ENCODE measurements around the gene HLA-DRA.
"Not testable (repeated sequence)": the region's sequence is repeated elsewhere in the genome, so short reads cannot be mapped to it uniquely, and the experiment has no call there.

HLA-DRA gene

GRCh38 chr6:32459781-32460424 lies 20.2 kb downstream of the HLA-DRA start:
- TF ChIP-seq CTCF (IDR thresholded peaks at IDR 0.05; ENCODE audit: borderline replicate concordance, insufficient read depth, low read depth, low read length): no peak
- H3K4me3 ChIP-seq (ENCODE audit: low read depth, low read length): no peak overlapping the region

DNA sequence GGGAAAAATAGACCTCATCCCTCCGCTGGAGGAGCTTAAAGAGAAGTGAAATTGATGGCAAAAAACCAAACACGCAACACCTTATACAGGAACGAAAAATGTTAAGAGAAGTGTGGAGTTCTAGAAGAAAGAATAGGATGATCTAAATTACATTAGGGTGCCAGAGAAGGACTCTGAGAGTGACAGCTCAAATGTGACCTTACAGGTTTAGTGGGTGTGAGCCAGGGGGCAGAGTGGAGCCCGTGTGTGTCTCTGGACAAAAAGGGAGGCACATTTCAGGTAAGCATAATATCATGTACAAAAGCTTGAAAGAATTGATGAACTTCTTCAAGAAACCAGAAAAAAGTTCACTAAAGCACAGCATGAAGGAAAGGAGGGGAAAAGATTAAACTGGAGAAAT lies 20.8 kb downstream of the HLA-DRA start:
- no peak overlapping the region for H3K4me3 ChIP-seq (ENCODE audit: low read depth, low read length)
- no peak for TF ChIP-seq CTCF (IDR thresholded peaks at IDR 0.05; ENCODE audit: borderline replicate concordance, insufficient read depth, low read depth, low read length)

GRCh38 chr6:32461493-32461892 lies 21.8 kb downstream of the HLA-DRA start:
- TF ChIP-seq CTCF (IDR thresholded peaks at IDR 0.05; ENCODE audit: borderline replicate concordance, insufficient read depth, low read depth, low read length): no peak
- H3K4me3 ChIP-seq (ENCODE audit: low read depth, low read length): no peak overlapping the region

DNA sequence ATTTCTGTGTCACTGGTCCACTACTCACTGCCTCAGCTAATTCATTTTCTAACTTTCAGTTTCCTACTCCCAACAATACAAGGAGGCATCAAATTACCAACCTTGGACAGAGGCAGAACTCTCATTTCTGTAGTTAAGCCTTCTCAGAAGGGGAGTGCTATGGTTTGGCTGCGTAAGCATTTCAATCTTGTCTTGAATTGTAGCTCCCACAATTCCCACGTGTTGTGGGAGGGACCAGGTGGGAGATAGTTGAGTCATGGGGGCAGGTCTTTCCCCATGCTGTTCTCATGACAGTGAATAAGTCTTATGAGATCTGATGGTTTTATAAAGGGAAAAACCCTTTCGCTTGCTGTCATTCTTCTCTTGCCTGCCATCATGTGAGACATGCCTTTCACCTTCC lies 22.9 kb downstream of the HLA-DRA start:
- no peak for TF ChIP-seq CTCF (IDR thresholded peaks at IDR 0.05; ENCODE audit: borderline replicate concordance, insufficient read depth, low read depth, low read length)
- H3K4me3 ChIP-seq (ENCODE audit: low read depth, low read length): no peak overlapping the region

DNA sequence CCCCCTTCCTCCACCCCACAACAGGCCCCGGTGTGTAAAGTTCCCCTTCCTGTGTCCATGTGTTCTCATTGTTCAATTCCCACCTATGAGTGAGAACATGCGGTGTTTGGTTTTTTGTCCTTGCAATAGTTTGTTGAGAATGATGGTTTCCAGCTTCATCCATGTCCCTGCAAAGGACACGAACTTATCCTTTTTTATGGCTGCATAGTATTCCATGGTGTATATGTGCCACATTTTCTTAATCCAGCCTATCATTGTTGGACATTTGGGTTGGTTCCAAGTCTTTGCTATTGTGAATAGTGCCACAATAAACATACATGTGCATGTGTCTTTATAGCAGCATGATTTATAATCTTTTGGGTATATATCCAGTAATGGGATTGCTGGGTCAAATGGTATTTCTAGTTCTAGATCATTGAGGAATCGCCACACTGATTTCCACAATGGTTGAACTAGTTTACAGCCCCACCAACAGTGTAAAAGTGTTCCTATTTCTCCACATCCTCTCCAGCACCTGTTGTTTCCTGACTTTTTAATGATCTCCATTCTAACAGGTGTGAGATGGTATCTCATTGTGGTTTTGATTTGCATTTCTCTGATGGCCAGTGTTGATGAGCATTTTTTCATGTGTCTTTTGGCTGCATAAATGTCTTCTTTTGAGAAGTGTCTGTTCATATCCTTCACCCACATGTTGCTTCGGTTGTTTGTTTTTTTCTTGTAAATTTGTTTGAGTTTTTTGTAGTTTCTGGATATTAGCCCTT lies 28.2 kb downstream of the HLA-DRA start:
- H3K4me3 ChIP-seq (ENCODE audit: low read depth, low read length): not testable (repeated sequence)

- TF ChIP-seq CTCF (IDR thresholded peaks at IDR 0.05; ENCODE audit: borderline replicate concordance, insufficient read depth, low read depth, low read length): no peak
- no peak overlapping the region for H3K4me3 ChIP-seq (ENCODE audit: low read depth, low read length)
Measured at GRCh38 chr6:32472781-32473375, 33.2 kb downstream of the HLA-DRA start.

DNA sequence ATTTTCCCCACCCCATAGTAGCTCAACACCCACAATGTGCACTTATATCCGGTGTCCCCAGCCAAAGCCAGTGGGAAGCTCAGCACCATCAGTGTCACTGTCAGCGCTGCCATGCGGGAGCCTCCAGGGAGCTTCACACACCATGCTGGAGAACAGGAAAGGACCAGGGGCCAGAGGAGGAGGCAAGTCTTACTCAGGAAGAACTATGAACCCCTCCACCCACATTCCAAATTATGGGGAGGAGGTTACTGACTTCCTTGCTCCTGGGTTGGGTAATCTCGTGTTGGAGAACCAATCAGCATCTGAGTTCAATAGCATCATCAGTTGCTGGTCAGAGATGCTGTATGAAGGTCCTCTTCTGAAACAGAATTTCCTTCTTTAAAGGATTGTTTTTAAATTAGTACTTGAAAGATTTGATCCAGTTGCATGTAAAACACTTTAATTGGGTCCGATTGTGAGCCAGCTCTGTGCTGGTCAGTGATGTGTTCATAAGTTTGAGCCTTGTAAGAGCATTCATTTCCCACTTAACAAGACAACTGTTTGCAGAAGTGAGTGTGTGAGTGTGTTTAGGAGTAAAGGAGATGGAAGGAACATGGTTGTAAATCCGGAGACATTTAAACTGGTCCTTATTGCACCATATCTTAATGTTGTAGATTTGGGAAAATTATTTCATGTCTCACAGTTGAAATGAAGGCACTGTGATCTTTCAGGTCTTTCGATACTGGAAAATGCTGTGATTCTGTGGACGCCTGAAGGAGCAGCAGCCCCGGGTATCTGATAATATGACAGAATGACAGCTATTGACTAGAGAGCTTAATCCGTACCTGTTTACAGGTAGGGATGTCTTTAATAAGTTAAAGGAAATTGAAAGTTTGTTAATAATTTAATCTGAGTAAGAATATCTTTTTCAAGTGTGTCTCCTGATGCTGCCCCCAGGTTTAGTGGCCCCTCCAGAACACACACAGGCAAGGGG lies 34.0 kb downstream of the HLA-DRA start:
- H3K4me3 ChIP-seq (ENCODE audit: low read depth, low read length): not testable (repeated sequence)

Data from GM12875 (cell line).